ENCODE results near the gene KIAA1328.

DNA sequence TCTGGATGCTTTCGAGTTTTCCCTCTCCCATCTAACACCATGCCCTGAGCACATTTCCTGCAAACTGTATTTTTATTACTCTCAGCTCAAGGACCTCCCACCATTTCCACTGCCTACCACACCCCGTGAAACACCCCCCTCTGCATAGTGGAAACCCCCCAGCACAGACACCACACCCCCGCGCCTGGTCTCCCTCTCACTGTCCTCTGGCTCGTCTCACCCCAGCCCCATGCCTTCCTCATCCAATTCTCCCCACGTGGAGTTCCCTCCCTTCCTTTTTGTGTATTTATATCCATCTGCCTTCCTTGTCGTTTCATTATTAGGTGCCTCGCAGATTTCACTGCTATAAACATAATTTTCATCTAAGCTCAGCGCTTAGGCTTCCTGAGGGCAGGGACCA, 429.2 kb downstream of the KIAA1328 start:
- TF ChIP-seq TAF1 (conservative IDR thresholded peaks at IDR 0.05) (no peak), SP1 (IDR thresholded peaks at IDR 0.05) (no peak), RAD21 (IDR thresholded peaks at IDR 0.05) (no peak), RXRA (IDR thresholded peaks at IDR 0.05) (no peak)
- TF ChIP-seq, protein P1, sequence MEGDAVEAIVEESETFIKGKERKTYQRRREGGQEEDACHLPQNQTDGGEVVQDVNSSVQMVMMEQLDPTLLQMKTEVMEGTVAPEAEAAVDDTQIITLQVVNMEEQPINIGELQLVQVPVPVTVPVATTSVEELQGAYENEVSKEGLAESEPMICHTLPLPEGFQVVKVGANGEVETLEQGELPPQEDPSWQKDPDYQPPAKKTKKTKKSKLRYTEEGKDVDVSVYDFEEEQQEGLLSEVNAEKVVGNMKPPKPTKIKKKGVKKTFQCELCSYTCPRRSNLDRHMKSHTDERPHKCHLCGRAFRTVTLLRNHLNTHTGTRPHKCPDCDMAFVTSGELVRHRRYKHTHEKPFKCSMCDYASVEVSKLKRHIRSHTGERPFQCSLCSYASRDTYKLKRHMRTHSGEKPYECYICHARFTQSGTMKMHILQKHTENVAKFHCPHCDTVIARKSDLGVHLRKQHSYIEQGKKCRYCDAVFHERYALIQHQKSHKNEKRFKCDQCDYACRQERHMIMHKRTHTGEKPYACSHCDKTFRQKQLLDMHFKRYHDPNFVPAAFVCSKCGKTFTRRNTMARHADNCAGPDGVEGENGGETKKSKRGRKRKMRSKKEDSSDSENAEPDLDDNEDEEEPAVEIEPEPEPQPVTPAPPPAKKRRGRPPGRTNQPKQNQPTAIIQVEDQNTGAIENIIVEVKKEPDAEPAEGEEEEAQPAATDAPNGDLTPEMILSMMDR (IDR thresholded peaks at IDR 0.05; ENCODE audit: low read depth, low read length, missing input control) = no peak
- TF ChIP-seq, protein P2, sequence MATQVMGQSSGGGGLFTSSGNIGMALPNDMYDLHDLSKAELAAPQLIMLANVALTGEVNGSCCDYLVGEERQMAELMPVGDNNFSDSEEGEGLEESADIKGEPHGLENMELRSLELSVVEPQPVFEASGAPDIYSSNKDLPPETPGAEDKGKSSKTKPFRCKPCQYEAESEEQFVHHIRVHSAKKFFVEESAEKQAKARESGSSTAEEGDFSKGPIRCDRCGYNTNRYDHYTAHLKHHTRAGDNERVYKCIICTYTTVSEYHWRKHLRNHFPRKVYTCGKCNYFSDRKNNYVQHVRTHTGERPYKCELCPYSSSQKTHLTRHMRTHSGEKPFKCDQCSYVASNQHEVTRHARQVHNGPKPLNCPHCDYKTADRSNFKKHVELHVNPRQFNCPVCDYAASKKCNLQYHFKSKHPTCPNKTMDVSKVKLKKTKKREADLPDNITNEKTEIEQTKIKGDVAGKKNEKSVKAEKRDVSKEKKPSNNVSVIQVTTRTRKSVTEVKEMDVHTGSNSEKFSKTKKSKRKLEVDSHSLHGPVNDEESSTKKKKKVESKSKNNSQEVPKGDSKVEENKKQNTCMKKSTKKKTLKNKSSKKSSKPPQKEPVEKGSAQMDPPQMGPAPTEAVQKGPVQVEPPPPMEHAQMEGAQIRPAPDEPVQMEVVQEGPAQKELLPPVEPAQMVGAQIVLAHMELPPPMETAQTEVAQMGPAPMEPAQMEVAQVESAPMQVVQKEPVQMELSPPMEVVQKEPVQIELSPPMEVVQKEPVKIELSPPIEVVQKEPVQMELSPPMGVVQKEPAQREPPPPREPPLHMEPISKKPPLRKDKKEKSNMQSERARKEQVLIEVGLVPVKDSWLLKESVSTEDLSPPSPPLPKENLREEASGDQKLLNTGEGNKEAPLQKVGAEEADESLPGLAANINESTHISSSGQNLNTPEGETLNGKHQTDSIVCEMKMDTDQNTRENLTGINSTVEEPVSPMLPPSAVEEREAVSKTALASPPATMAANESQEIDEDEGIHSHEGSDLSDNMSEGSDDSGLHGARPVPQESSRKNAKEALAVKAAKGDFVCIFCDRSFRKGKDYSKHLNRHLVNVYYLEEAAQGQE (IDR thresholded peaks at IDR 0.05) = no peak
- TF ChIP-seq, protein P3, sequence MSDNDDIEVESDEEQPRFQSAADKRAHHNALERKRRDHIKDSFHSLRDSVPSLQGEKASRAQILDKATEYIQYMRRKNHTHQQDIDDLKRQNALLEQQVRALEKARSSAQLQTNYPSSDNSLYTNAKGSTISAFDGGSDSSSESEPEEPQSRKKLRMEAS (IDR thresholded peaks at IDR 0.05) = no peak
- TF ChIP-seq, protein P4, sequence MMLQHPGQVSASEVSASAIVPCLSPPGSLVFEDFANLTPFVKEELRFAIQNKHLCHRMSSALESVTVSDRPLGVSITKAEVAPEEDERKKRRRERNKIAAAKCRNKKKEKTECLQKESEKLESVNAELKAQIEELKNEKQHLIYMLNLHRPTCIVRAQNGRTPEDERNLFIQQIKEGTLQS (IDR thresholded peaks at IDR 0.05) = no peak
- TF ChIP-seq, protein P5, sequence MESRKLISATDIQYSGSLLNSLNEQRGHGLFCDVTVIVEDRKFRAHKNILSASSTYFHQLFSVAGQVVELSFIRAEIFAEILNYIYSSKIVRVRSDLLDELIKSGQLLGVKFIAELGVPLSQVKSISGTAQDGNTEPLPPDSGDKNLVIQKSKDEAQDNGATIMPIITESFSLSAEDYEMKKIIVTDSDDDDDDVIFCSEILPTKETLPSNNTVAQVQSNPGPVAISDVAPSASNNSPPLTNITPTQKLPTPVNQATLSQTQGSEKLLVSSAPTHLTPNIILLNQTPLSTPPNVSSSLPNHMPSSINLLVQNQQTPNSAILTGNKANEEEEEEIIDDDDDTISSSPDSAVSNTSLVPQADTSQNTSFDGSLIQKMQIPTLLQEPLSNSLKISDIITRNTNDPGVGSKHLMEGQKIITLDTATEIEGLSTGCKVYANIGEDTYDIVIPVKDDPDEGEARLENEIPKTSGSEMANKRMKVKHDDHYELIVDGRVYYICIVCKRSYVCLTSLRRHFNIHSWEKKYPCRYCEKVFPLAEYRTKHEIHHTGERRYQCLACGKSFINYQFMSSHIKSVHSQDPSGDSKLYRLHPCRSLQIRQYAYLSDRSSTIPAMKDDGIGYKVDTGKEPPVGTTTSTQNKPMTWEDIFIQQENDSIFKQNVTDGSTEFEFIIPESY (IDR thresholded peaks at IDR 0.05) = no peak
